Stimulated activated CD4-positive, alpha-beta T cell treated with anti-CD3 and anti-CD28 coated beads, Interleukin-2, amount 100 ng/mL, for 24 hours (primary cell): ENCODE measurements around the gene SPTY2D1.
A peak's percentile ranks its signal among the peaks of the same experiment; 100 is the strongest.
"Not testable (repeated sequence)": the region's sequence is repeated elsewhere in the genome, so short reads cannot be mapped to it uniquely, and the experiment has no call there.

Experiments used
- DNase-seq, 2 donors: peaks; one replicate each; pipeline ENCODE4 v3.0.0-alpha.2; 2020

The SPTY2D1 gene

GRCh38 chr11:18634140-18635032 is at the start of gene SPTY2D1:
Gene SPTY2D1, minus strand, starts transcription at chr11:18634342. Its CDS starts 85 bp downstream, at chr11:18634257.
- peak; percentile 96 to 97 for DNase-seq

GRCh38 chr11:18682466-18682865 is 48.3 kb upstream of the SPTY2D1 start:
- no peak for DNase-seq

- DNase-seq: not testable (repeated sequence)
Measured at GRCh38 chr11:18681949-18682348, 47.8 kb upstream of the SPTY2D1 start.

- DNase-seq: no peak
Measured at GRCh38 chr11:18677560-18677959, 43.4 kb upstream of the SPTY2D1 start.

- DNase-seq: no peak
Measured at GRCh38 chr11:18676803-18677202, 42.7 kb upstream of the SPTY2D1 start.

GRCh38 chr11:18672209-18672608 is 38.1 kb upstream of the SPTY2D1 start:
- DNase-seq: peak; percentile 8 to 31

- DNase-seq: peak; percentile 9 to 28
Measured at GRCh38 chr11:18671246-18671645, 37.1 kb upstream of the SPTY2D1 start.

GRCh38 chr11:18669711-18670110 is 35.6 kb upstream of the SPTY2D1 start:
- DNase-seq: no peak

GRCh38 chr11:18669219-18669596 is 35.1 kb upstream of the SPTY2D1 start:
- peak; percentile 10 to 26 for DNase-seq

- DNase-seq: no peak
Measured at GRCh38 chr11:18668131-18668530, 34.0 kb upstream of the SPTY2D1 start.

- DNase-seq: not testable (repeated sequence)
Measured at GRCh38 chr11:18665353-18665872, 31.3 kb upstream of the SPTY2D1 start.

- no peak for DNase-seq
Measured at GRCh38 chr11:18657673-18658072, 23.5 kb upstream of the SPTY2D1 start.

GRCh38 chr11:18650859-18651557 is 16.9 kb upstream of the SPTY2D1 start:
- peak; percentile 34 to 41 for DNase-seq

- no peak for DNase-seq
Measured at GRCh38 chr11:18650353-18650752, 16.2 kb upstream of the SPTY2D1 start.

- DNase-seq: not testable (repeated sequence)
Measured at GRCh38 chr11:18643034-18643433, 8.9 kb upstream of the SPTY2D1 start.

- no peak for DNase-seq
Measured at GRCh38 chr11:18641677-18642076, 7.5 kb upstream of the SPTY2D1 start.

- peak; percentile 31 to 43 for DNase-seq
Measured at GRCh38 chr11:18633256-18634139, 644 bp downstream of the SPTY2D1 start.

GRCh38 chr11:18632841-18633240 is 1.3 kb downstream of the SPTY2D1 start:
- no peak for DNase-seq

- DNase-seq: no peak
Measured at GRCh38 chr11:18624161-18624560, 10.0 kb downstream of the SPTY2D1 start.

GRCh38 chr11:18623707-18624106 is 10.4 kb downstream of the SPTY2D1 start:
- DNase-seq: no peak

- DNase-seq: no peak
Measured at GRCh38 chr11:18618342-18619025, 15.7 kb downstream of the SPTY2D1 start.
